ENCODE data around the gene MFSD6.
"Not testable (repeated sequence)": the region's sequence is repeated elsewhere in the genome, so short reads cannot be mapped to it uniquely, and the experiment has no call there.

Gene MFSD6

GRCh38 chr2:190405995-190406394 lies 2.2 kb upstream of the MFSD6 start:
- DNase-seq, result no peak

GRCh38 chr2:190406805-190407204 lies 1.4 kb upstream of the MFSD6 start:
- no peak for DNase-seq

GRCh38 chr2:190407246-190407661 lies 901 bp upstream of the MFSD6 start:
- DNase-seq, result no peak

- DNase-seq, result peak; percentile 8
These were observed 550 bp downstream of the MFSD6 start for GRCh38 chr2:190408538-190409271.

- no peak for DNase-seq
These were observed 1.5 kb downstream of the MFSD6 start for GRCh38 chr2:190409616-190410015.

GRCh38 chr2:190410166-190410565 lies 2.0 kb downstream of the MFSD6 start:
- peak; percentile 55 for DNase-seq

- DNase-seq, result no peak
These were observed 4.8 kb downstream of the MFSD6 start for GRCh38 chr2:190412966-190413365.

GRCh38 chr2:190413421-190413820 lies 5.3 kb downstream of the MFSD6 start:
- peak; percentile 45 for DNase-seq

- no peak for DNase-seq
These were observed 7.1 kb downstream of the MFSD6 start for GRCh38 chr2:190415251-190415650.

GRCh38 chr2:190415794-190416775 lies 7.9 kb downstream of the MFSD6 start:
- DNase-seq, result no peak

GRCh38 chr2:190417045-190417842 lies 9.1 kb downstream of the MFSD6 start:
- no peak for DNase-seq

GRCh38 chr2:190418727-190419126 lies 10.6 kb downstream of the MFSD6 start:
- peak; percentile 18 for DNase-seq

- no peak for DNase-seq
These were observed 12.6 kb downstream of the MFSD6 start for GRCh38 chr2:190420801-190421200.

GRCh38 chr2:190425221-190425866 lies 17.2 kb downstream of the MFSD6 start:
- peak; percentile 40 for DNase-seq

GRCh38 chr2:190425883-190426658 lies 17.9 kb downstream of the MFSD6 start:
- DNase-seq, result no peak

- not testable (repeated sequence) for DNase-seq
These were observed 22.7 kb downstream of the MFSD6 start for GRCh38 chr2:190430866-190431265.

- DNase-seq, result peak; percentile 38
These were observed 23.8 kb downstream of the MFSD6 start for GRCh38 chr2:190431907-190432306.

GRCh38 chr2:190432567-190433231 lies 24.5 kb downstream of the MFSD6 start:
- DNase-seq, result no peak

GRCh38 chr2:190435031-190435670 lies 27.0 kb downstream of the MFSD6 start:
- DNase-seq, result peak; percentile 77

GRCh38 chr2:190436557-190436956 lies 28.4 kb downstream of the MFSD6 start:
- DNase-seq, result no peak

- DNase-seq, result no peak
These were observed 32.0 kb downstream of the MFSD6 start for GRCh38 chr2:190440113-190440512.

All from MV-4-11 (cell line).